ENCODE results near the gene LRMDA. TPM values are rescaled to one million over a fixed set of nuclear protein-coding genes. Genes with fewer than 3 reads are reported as not detected.

Gene LRMDA
- total RNA-seq = 1 to 10 TPM in 1 of 5 donors, under 1 TPM in 1, not detected in 3; 0.30 to 1.2 TPM
- 0.94 TPM for total RNA-seq (2013)
- total RNA-seq = 0 to 0.61 (median 0.05) reads per million in 29 experiments

DNA sequence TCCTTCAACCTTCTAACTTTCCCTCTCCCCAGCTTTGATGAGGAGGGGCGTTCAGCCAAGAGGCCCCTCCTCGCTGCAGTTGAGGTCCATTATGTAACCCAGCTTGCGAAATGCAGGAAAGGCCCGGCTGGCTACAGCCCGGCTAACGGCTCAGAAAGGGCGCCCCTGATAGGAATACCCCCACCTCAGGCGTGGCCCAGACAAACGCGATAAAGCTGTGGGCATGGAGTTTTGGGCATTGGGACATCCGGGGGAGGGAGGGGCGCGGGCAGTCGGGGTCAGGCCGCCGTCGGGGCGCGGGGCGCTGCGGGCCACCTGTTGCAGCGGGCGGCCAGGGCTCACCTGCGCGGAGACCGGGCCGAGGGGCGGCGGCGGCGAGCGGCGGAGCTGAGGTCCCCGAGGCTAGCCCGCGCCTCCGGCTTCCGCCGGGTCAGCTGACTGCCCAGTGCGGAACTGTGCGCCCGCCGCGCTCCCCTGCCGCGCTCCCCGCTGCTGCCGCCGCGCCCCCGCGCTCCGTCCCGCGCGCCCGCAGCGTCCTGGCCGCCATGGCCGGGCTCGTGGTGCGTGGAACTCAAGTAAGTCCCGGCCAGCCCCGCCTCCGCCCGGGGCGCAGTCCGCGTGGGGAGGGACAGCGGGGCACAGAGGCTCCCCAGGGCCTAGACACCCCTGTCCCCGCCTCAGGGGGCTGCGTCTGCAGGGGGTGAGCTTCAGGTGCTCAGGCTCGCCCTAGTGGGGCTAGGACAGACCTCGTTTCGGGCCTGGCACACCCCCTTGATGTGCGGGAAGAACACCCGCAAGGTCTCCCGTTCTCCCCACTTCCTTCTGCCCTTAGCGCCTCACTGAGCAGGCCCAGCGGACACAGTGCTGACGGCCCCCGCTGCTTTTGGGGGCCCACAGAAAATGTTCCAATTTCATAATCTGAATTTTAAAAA, at the start of gene LRMDA:
Gene LRMDA, plus strand, starts transcription at position 445 of the 932 bp plus-strand sequence.
- Mint-ChIP-seq H3K9me3 (no peaks in the 10 kb centered on the region), H3K36me3 (no peaks in the 10 kb centered on the region), H3K4me1 (peaks cover 0 to 6% (median 5%) of the 10 kb centered on the region in 3 donors), H3K27ac (peak within 1 kb of the TSS in 1 of 2 donors; percentile 31), H3K4me3 (peak within 1 kb of the TSS in 2 of 3 donors; percentile 37 to 50), H3K27me3 (peaks cover 60 to 62% of the 10 kb centered on the region in 2 donors)
- no peaks in the 10 kb centered on the region for H3K4me1 ChIP-seq (ENCODE audit: control insufficient read depth in 1 of 2, extremely low read depth in 1 of 2, insufficient read depth in 2 of 2, low read length in 2 of 2)
- 7% methylated on average over 73 of the region's 82 CpGs for WGBS (ENCODE audit: insufficient coverage)
- DNase-seq (peak in 1 of 35 experiments; percentile 8), ATAC-seq (replicated peaks in 1 of 4) (no peak)
- ChIA-PET POLR2A (no interaction called here), CTCF (no interaction called here)
- peaks cover 0 to 41% of the 10 kb centered on the region in 2 experiments for H3K27me3 ChIP-seq (replicated peaks in 1 of 2; ENCODE audit: control insufficient read depth in 2 of 2, extremely low read depth in 1 of 2, insufficient read depth in 2 of 2, low read length in 1 of 2)
- no peaks in the 10 kb centered on the region for H3K36me3 ChIP-seq (ENCODE audit: control insufficient read depth in 2 of 2, extremely low read depth in 1 of 2, insufficient read depth in 1 of 2, low read length in 1 of 2)
- no peak within 1 kb of the TSS for H3K4me3 ChIP-seq (ENCODE audit: control insufficient read depth in 1 of 2, extremely low read depth in 1 of 2, low read length in 1 of 2)
- no peaks in the 10 kb centered on the region for H3K9me3 ChIP-seq
- H3K27ac ChIP-seq (ENCODE audit: low read length) = no peak within 1 kb of the TSS

DNA sequence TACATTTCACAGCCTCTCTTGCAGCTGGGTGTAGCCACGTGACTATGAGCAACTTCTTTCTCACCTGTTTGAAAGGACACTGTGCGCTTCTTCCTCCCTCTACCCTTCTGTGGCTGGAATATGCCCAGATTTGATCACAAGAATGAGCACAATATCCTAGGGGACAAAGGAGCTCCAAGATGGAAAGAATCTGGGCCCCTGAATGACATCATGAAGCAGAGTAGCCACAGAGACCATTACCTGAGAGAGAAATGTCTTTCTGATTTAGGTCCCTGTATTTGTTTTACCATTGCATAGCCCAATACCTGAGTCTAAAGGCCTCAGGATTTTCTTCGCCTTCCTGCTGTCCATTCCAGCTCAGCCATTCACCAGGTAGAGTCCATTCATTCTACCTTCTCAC, 45.3 kb upstream of the LRMDA start:
- no peaks in the 10 kb centered on the region for H3K36me3 Mint-ChIP-seq
- Histone ChIP-seq H3K9me3 (no peaks in the 10 kb centered on the region), H3K36me3 (ENCODE audit: control insufficient read depth in 2 of 2, extremely low read depth in 1 of 2, insufficient read depth in 1 of 2, low read length in 1 of 2) (no peaks in the 10 kb centered on the region), H3K4me1 (ENCODE audit: control insufficient read depth in 1 of 2, extremely low read depth in 1 of 2, insufficient read depth in 2 of 2, low read length in 2 of 2) (no peaks in the 10 kb centered on the region), H3K4me3 (ENCODE audit: control insufficient read depth in 1 of 2, extremely low read depth in 1 of 2, low read length in 1 of 2) (no peak overlapping the region), H3K27ac (ENCODE audit: low read length) (no peak overlapping the region), H3K27me3 (replicated peaks in 1 of 2; ENCODE audit: control insufficient read depth in 2 of 2, extremely low read depth in 1 of 2, insufficient read depth in 2 of 2, low read length in 1 of 2) (peaks cover 0 to 26% of the 10 kb centered on the region in 2 experiments)
- CTCF ChIA-PET = no interaction called here
- ATAC-seq (replicated peaks in 1 of 4) = no peak
- H3K9me3 Mint-ChIP-seq = peaks cover 0 to 14% (median 12%) of the 10 kb centered on the region in 3 donors
- peaks cover 40 to 56% of the 10 kb centered on the region in 2 donors for H3K27me3 Mint-ChIP-seq
- no peak for DNase-seq
- H3K4me3 Mint-ChIP-seq = no peak overlapping the region
- H3K4me1 Mint-ChIP-seq = no peaks in the 10 kb centered on the region
- no peak overlapping the region for H3K27ac Mint-ChIP-seq
- POLR2A ChIA-PET = no interaction called here
- 81% methylated on average over 3 of the region's 3 CpGs for WGBS (ENCODE audit: insufficient coverage)

DNA sequence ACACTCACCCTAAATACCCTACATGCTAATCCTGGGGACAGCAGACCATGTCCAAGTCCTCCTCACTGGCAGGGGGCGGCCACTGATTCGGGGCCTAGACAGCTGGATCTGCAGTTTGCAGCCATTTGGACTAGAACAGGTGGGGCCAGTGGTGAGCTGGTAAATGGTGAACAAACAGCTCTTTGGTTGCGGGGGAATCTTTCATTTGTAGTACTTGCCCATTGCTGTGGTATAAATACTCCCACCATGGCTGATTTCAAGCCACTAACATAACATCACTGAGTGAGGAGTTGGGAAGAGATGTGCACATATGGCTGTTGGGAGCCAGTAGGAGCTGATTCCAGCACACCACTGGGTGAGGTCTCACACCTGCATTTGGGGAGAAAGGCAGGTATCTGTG, 43.3 kb upstream of the LRMDA start:
- H3K9me3 Mint-ChIP-seq = peaks cover 0 to 14% (median 12%) of the 10 kb centered on the region in 3 donors
- ATAC-seq (replicated peaks in 1 of 4) (no peak), DNase-seq (no peak)
- Histone ChIP-seq H3K4me1 (ENCODE audit: control insufficient read depth in 1 of 2, extremely low read depth in 1 of 2, insufficient read depth in 2 of 2, low read length in 2 of 2) (no peaks in the 10 kb centered on the region), H3K36me3 (ENCODE audit: control insufficient read depth in 2 of 2, extremely low read depth in 1 of 2, insufficient read depth in 1 of 2, low read length in 1 of 2) (no peaks in the 10 kb centered on the region), H3K27ac (ENCODE audit: low read length) (no peak overlapping the region), H3K4me3 (ENCODE audit: control insufficient read depth in 1 of 2, extremely low read depth in 1 of 2, low read length in 1 of 2) (no peak overlapping the region), H3K9me3 (no peaks in the 10 kb centered on the region), H3K27me3 (replicated peaks in 1 of 2; ENCODE audit: control insufficient read depth in 2 of 2, extremely low read depth in 1 of 2, insufficient read depth in 2 of 2, low read length in 1 of 2) (peaks cover under 1 to 32% of the 10 kb centered on the region in 2 experiments)
- peaks cover 53 to 66% of the 10 kb centered on the region in 2 donors for H3K27me3 Mint-ChIP-seq
- no peak overlapping the region for H3K27ac Mint-ChIP-seq
- H3K4me1 Mint-ChIP-seq = no peaks in the 10 kb centered on the region
- H3K4me3 Mint-ChIP-seq = no peak overlapping the region
- no peaks in the 10 kb centered on the region for H3K36me3 Mint-ChIP-seq
- CTCF ChIA-PET = no interaction called here
- 53% methylated on average over 2 of the region's 3 CpGs for WGBS (ENCODE audit: insufficient coverage)
- POLR2A ChIA-PET = no interaction called here

DNA sequence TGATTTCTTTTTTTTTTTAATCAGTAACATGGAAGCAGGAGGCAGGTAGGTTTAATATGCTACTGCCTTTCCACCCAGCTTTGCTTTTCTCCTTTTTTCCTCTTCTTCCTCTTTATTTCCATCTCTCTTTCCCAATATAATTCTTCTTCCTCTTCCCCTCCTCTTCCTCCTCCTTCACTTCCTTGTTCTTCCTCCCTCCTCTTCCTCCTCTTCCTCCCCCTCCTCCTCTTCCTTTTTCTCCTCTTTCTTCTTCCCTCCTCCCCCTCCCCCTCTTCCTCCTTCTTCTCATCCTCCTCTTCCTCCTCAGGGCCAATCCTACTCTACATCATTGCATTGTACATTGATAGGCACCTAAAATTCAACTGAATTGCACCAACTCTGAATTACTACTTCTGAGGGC, 41.2 kb upstream of the LRMDA start:
- Histone ChIP-seq H3K9me3 (no peaks in the 10 kb centered on the region), H3K4me1 (ENCODE audit: control insufficient read depth in 1 of 2, extremely low read depth in 1 of 2, insufficient read depth in 2 of 2, low read length in 2 of 2) (no peaks in the 10 kb centered on the region), H3K27me3 (replicated peaks in 1 of 2; ENCODE audit: control insufficient read depth in 2 of 2, extremely low read depth in 1 of 2, insufficient read depth in 2 of 2, low read length in 1 of 2) (peaks cover 2 to 36% of the 10 kb centered on the region in 2 experiments), H3K27ac (ENCODE audit: low read length) (no peak overlapping the region), H3K4me3 (ENCODE audit: control insufficient read depth in 1 of 2, extremely low read depth in 1 of 2, low read length in 1 of 2) (no peak overlapping the region), H3K36me3 (ENCODE audit: control insufficient read depth in 2 of 2, extremely low read depth in 1 of 2, insufficient read depth in 1 of 2, low read length in 1 of 2) (no peaks in the 10 kb centered on the region)
- ChIA-PET CTCF (no interaction called here), POLR2A (no interaction called here)
- peaks cover 0 to 12% (median 10%) of the 10 kb centered on the region in 3 donors for H3K9me3 Mint-ChIP-seq
- peaks cover 3% of the 10 kb centered on the region for H3K36me3 Mint-ChIP-seq
- peaks cover 6 to 8% (median 8%) of the 10 kb centered on the region in 3 donors for H3K4me1 Mint-ChIP-seq
- peaks cover 65 to 67% of the 10 kb centered on the region in 2 donors for H3K27me3 Mint-ChIP-seq
- no peak overlapping the region for H3K27ac Mint-ChIP-seq
- DNase-seq = no peak
- no peak for ATAC-seq (replicated peaks in 1 of 4)
- H3K4me3 Mint-ChIP-seq = no peak overlapping the region

DNA sequence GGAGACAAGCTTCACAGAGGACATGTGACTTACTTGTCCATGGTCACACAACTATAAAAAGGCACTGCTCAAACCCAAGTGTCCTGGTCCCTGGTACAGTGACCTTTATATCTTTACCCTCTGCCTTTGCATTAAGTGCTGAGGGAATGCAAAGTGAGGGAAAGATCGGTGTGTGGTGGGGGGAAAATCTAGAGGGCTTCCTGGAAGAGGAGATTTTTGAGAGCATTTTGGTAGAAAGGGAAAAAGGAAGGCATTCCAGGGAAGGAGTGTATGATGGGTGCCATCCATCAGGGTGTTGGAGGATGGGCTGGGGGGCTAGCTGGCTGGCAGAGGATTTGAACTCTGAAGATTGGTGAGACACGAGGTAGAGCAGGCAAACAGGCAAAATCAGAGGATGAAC, 39.2 kb upstream of the LRMDA start:
- H3K27me3 Mint-ChIP-seq = peaks cover 53 to 59% of the 10 kb centered on the region in 2 donors
- no peaks in the 10 kb centered on the region for H3K9me3 Mint-ChIP-seq
- Histone ChIP-seq H3K27me3 (replicated peaks in 1 of 2; ENCODE audit: control insufficient read depth in 2 of 2, extremely low read depth in 1 of 2, insufficient read depth in 2 of 2, low read length in 1 of 2) (peaks cover 2 to 54% of the 10 kb centered on the region in 2 experiments), H3K9me3 (no peaks in the 10 kb centered on the region), H3K27ac (ENCODE audit: low read length) (no peak overlapping the region), H3K4me1 (ENCODE audit: control insufficient read depth in 1 of 2, extremely low read depth in 1 of 2, insufficient read depth in 2 of 2, low read length in 2 of 2) (peaks cover 0 to 11% of the 10 kb centered on the region in 2 experiments), H3K36me3 (ENCODE audit: control insufficient read depth in 2 of 2, extremely low read depth in 1 of 2, insufficient read depth in 1 of 2, low read length in 1 of 2) (no peaks in the 10 kb centered on the region), H3K4me3 (ENCODE audit: control insufficient read depth in 1 of 2, extremely low read depth in 1 of 2, low read length in 1 of 2) (no peak overlapping the region)
- H3K36me3 Mint-ChIP-seq = peaks cover 3% of the 10 kb centered on the region
- no peak for ATAC-seq (replicated peaks in 1 of 4)
- H3K4me3 Mint-ChIP-seq = no peak overlapping the region
- WGBS (ENCODE audit: insufficient coverage) = 67% methylated on average over 2 of the region's 2 CpGs
- ChIA-PET CTCF (no interaction called here), POLR2A (no interaction called here)
- H3K4me1 Mint-ChIP-seq = peaks cover 7 to 9% (median 8%) of the 10 kb centered on the region in 3 donors
- no peak for DNase-seq
- no peak overlapping the region for H3K27ac Mint-ChIP-seq

DNA sequence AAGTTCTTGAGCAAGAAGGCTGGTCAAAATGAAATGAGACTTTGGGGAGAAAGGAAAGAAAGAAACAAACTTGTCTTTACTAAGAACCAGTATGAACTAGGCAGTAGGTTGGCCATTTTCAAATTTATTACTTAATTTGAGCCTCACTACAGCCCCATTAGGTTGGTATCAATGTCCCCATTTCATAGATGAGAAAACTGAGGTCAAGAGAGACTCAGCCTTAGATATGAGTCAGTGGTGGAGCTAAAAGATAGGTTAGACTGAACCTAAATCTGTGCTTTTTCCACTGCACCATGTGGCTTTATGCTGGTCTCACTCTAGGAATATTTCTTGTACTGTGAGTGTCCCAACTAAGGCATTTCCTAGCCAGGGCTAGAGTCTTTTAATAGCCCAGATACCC, 38.7 kb upstream of the LRMDA start:
- H3K4me3 ChIP-seq (ENCODE audit: control insufficient read depth in 1 of 2, extremely low read depth in 1 of 2, low read length in 1 of 2) = no peak overlapping the region
- Mint-ChIP-seq H3K9me3 (no peaks in the 10 kb centered on the region), H3K27me3 (peaks cover 51 to 60% of the 10 kb centered on the region in 2 donors), H3K27ac (no peak overlapping the region), H3K4me1 (peaks cover 7 to 11% (median 9%) of the 10 kb centered on the region in 3 donors), H3K4me3 (no peak overlapping the region), H3K36me3 (peaks cover 3% of the 10 kb centered on the region)
- H3K36me3 ChIP-seq (ENCODE audit: control insufficient read depth in 2 of 2, extremely low read depth in 1 of 2, insufficient read depth in 1 of 2, low read length in 1 of 2) = no peaks in the 10 kb centered on the region
- no peak overlapping the region for H3K27ac ChIP-seq (ENCODE audit: low read length)
- no peaks in the 10 kb centered on the region for H3K9me3 ChIP-seq
- POLR2A ChIA-PET = no interaction called here
- DNase-seq (no peak), ATAC-seq (replicated peaks in 1 of 4) (no peak)
- CTCF ChIA-PET = no interaction called here
- peaks cover 0 to 11% of the 10 kb centered on the region in 2 experiments for H3K4me1 ChIP-seq (ENCODE audit: control insufficient read depth in 1 of 2, extremely low read depth in 1 of 2, insufficient read depth in 2 of 2, low read length in 2 of 2)
- peaks cover 2 to 55% of the 10 kb centered on the region in 2 experiments for H3K27me3 ChIP-seq (replicated peaks in 1 of 2; ENCODE audit: control insufficient read depth in 2 of 2, extremely low read depth in 1 of 2, insufficient read depth in 2 of 2, low read length in 1 of 2)

Measured in T-cell (primary cell).